Epithelial cell of proximal tubule (primary cell): ENCODE data around the gene KRTAP9-1. TPM values are rescaled to one million over a fixed set of nuclear protein-coding genes. Genes with fewer than 3 reads are reported as not detected.
"Not testable (repeated sequence)": the region's sequence is repeated elsewhere in the genome, so short reads cannot be mapped to it uniquely, and the experiment has no call there.

Experiments
- DNase-seq: peaks from one replicate; pipeline ENCODE4 v3.0.0-alpha.2; 2011; ENCODE audit warnings: low read depth
- H3K4me3 ChIP-seq: 2 replicates; pipeline ENCODE4 v1.5.1; 2011; ENCODE audit warnings: low read depth, mild to moderate bottlenecking, low read length
- total RNA-seq: library from RNA; depleted of rRNA; stranded (reverse); fragments of >200 nt; gene quantifications from 2 replicates; pipeline ENCODE4 v1.2.3, GENCODE V29; 2015
- TF ChIP-seq, protein P1 (sequence below): conservative IDR thresholded peaks from 2 replicates; pipeline ENCODE4 v1.5.1; 2012; ENCODE audit warnings: low read depth, mild to moderate bottlenecking, low read length

Gene KRTAP9-1
- total RNA-seq, 1 donor from 2014 or later, result not detected

- DNase-seq, result no peak
- TF ChIP-seq, protein P1, sequence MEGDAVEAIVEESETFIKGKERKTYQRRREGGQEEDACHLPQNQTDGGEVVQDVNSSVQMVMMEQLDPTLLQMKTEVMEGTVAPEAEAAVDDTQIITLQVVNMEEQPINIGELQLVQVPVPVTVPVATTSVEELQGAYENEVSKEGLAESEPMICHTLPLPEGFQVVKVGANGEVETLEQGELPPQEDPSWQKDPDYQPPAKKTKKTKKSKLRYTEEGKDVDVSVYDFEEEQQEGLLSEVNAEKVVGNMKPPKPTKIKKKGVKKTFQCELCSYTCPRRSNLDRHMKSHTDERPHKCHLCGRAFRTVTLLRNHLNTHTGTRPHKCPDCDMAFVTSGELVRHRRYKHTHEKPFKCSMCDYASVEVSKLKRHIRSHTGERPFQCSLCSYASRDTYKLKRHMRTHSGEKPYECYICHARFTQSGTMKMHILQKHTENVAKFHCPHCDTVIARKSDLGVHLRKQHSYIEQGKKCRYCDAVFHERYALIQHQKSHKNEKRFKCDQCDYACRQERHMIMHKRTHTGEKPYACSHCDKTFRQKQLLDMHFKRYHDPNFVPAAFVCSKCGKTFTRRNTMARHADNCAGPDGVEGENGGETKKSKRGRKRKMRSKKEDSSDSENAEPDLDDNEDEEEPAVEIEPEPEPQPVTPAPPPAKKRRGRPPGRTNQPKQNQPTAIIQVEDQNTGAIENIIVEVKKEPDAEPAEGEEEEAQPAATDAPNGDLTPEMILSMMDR, result no peak
- H3K4me3 ChIP-seq, result no peak overlapping the region
Measured at GRCh38 chr17:41231731-41232130, 42.0 kb downstream of the KRTAP9-1 start.

DNA sequence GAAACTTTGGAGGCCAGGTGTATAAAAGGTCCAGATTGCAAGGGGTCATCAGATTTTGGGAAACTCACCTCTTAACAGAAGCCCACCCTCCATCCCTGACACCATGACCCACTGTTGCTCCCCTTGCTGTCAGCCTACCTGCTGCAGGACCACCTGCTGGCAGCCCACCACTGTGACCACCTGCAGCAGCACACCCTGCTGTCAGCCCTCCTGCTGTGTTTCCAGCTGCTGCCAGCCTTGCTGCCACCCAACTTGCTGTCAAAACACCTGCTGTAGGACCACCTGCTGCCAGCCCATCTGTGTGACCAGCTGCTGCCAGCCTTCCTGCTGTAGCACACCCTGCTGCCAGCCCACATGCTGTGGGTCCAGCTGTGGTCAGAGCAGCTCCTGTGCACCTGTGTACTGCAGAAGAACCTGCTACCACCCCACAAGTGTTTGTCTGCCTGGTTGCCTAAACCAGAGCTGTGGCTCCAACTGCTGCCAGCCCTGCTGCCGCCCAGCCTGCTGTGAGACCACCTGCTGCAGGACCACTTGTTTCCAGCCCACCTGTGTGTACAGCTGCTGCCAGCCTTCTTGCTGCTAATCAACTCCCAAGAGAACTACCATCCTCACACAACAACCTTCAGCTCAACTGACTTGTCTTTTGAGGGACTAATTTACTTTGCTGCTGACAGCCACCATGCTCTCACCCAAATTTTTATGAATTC is 42.9 kb downstream of the KRTAP9-1 start, which contains the start of gene KRTAP9-3:
Gene KRTAP9-3, plus strand, starts transcription at position 51 of the 707 bp plus-strand sequence. Its CDS starts 53 bp downstream, at position 104.
- not testable (repeated sequence) for DNase-seq, H3K4me3 ChIP-seq

DNA sequence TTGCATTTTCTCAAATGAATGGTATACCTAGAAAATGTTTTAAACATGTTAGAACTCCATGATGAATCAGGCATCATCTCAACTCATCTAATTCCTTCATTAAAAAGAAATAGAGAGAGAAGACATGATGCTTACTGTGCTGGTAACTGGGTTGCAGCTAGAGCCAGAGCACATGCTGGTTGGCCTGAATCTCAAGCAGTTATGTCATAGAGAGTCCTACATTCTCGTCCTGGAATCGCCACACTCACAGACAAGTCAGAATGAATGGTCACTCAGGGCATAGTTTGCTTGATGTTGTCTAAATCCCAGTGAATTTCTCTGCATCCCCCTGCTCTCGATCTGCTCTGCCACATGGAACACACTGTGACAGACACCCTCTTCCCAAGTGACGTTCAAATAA is 47.4 kb downstream of the KRTAP9-1 start:
- not testable (repeated sequence) for H3K4me3 ChIP-seq, DNase-seq

DNA sequence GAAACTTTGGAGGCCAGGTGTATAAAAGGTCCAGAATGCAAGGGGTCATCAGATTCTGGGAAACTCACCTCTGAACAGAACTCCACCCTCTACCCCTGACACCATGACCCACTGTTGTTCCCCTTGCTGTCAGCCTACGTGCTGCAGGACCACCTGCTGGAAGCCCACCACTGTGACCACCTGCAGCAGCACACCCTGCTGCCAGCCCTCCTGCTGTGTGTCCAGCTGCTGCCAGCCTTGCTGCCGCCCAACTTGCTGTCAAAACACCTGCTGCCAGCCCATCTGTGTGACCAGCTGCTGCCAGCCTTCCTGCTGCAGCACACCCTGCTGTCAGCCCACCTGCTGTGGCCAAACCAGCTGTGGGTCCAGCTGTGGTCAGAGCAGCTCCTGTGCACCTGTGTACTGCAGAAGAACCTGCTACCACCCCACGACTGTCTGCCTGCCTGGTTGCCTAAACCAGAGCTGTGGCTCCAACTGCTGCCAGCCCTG is 48.3 kb downstream of the KRTAP9-1 start, which contains the start of gene KRTAP9-8:
Gene KRTAP9-8, plus strand, starts transcription at position 51 of the 489 bp plus-strand sequence. Its CDS starts 53 bp downstream, at position 104.
- not testable (repeated sequence) for H3K4me3 ChIP-seq, DNase-seq

Other genes with a start within 250 kb of the KRTAP9-1 start
- not detected in 2 replicates for gene KRT39, start 222.9 kb upstream of the KRTAP9-1 start, total RNA-seq
- not detected in 2 replicates for gene KRT40, start 205.6 kb upstream of the KRTAP9-1 start, total RNA-seq
- gene KRTAP3-3, start 195.7 kb upstream of the KRTAP9-1 start, total RNA-seq, result not detected in 2 replicates
- not detected in 2 replicates for gene KRTAP3-2, start 190.0 kb upstream of the KRTAP9-1 start, total RNA-seq
- not detected in 2 replicates for gene KRTAP3-1, start 180.8 kb upstream of the KRTAP9-1 start, total RNA-seq
- gene KRTAP1-5, start 162.7 kb upstream of the KRTAP9-1 start, total RNA-seq, result not detected in 2 replicates
- not detected in 2 replicates for gene KRTAP1-4, start 159.7 kb upstream of the KRTAP9-1 start, total RNA-seq
- gene KRTAP1-3, start 155.0 kb upstream of the KRTAP9-1 start, total RNA-seq, result not detected in 2 replicates
- gene KRTAP1-1, start 148.4 kb upstream of the KRTAP9-1 start, total RNA-seq, result not detected in 2 replicates
- gene KRTAP2-1, start 142.6 kb upstream of the KRTAP9-1 start, total RNA-seq, result not detected in 2 replicates
- gene KRTAP2-2, start 134.7 kb upstream of the KRTAP9-1 start, total RNA-seq, result not detected in 2 replicates
- 11.6 and 26.7 TPM in 2 replicates for gene KRTAP2-3, start 129.8 kb upstream of the KRTAP9-1 start, total RNA-seq
- not detected in 2 replicates for gene KRTAP2-4, start 124.0 kb upstream of the KRTAP9-1 start, total RNA-seq
- not detected in 2 replicates for gene KRTAP4-7, start 105.7 kb upstream of the KRTAP9-1 start, total RNA-seq
- not detected in 2 replicates for gene KRTAP4-8, start 91.7 kb upstream of the KRTAP9-1 start, total RNA-seq
- gene KRTAP4-16, start 87.7 kb upstream of the KRTAP9-1 start, total RNA-seq, result not detected in 2 replicates
- gene KRTAP4-9, start 84.5 kb upstream of the KRTAP9-1 start, total RNA-seq, result 0.58 TPM in 1 of 2 replicates, not detected in the other
- gene KRTAP4-11, start 71.5 kb upstream of the KRTAP9-1 start, total RNA-seq, result not detected in 2 replicates
- gene KRTAP4-12, start 65.7 kb upstream of the KRTAP9-1 start, total RNA-seq, result not detected in 2 replicates
- gene KRTAP4-6, start 49.3 kb upstream of the KRTAP9-1 start, total RNA-seq, result not detected in 2 replicates
- gene KRTAP4-5, start 40.1 kb upstream of the KRTAP9-1 start, total RNA-seq, result not detected in 2 replicates
- not detected in 2 replicates for gene KRTAP4-4, start 29.1 kb upstream of the KRTAP9-1 start, total RNA-seq
- not detected in 2 replicates for gene KRTAP4-3, start 21.7 kb upstream of the KRTAP9-1 start, total RNA-seq
- gene KRTAP4-2, start 11.7 kb upstream of the KRTAP9-1 start, total RNA-seq, result not detected in 2 replicates
- not detected in 2 replicates for gene KRTAP4-1, start 5.0 kb upstream of the KRTAP9-1 start, total RNA-seq
- gene KRTAP9-2, start 36.8 kb downstream of the KRTAP9-1 start, total RNA-seq, result not detected in 2 replicates
- gene KRTAP9-3, start 42.6 kb downstream of the KRTAP9-1 start, total RNA-seq, result not detected in 2 replicates
- not detected in 2 replicates for gene KRTAP9-8, start 48.1 kb downstream of the KRTAP9-1 start, total RNA-seq
- not detected in 2 replicates for gene KRTAP9-4, start 59.8 kb downstream of the KRTAP9-1 start, total RNA-seq
- gene KRTAP9-9, start 65.5 kb downstream of the KRTAP9-1 start, total RNA-seq, result not detected in 2 replicates
- not detected in 2 replicates for gene KRTAP9-6, start 75.5 kb downstream of the KRTAP9-1 start, total RNA-seq
- not detected in 2 replicates for gene KRTAP9-7, start 85.8 kb downstream of the KRTAP9-1 start, total RNA-seq
- not detected in 2 replicates for gene KRTAP29-1, start 113.0 kb downstream of the KRTAP9-1 start, total RNA-seq
- not detected in 2 replicates for gene KRTAP16-1, start 119.4 kb downstream of the KRTAP9-1 start, total RNA-seq
- not detected in 2 replicates for gene KRTAP17-1, start 125.8 kb downstream of the KRTAP9-1 start, total RNA-seq
- gene KRT33A, start 160.9 kb downstream of the KRTAP9-1 start, total RNA-seq, result not detected in 2 replicates
- gene KRT33B, start 179.9 kb downstream of the KRTAP9-1 start, total RNA-seq, result 0.29 TPM in 2 replicates
- gene KRT34, start 192.4 kb downstream of the KRTAP9-1 start, total RNA-seq, result 4.2 and 15.1 TPM in 2 replicates
- not detected in 2 replicates for gene KRT31, start 207.7 kb downstream of the KRTAP9-1 start, total RNA-seq
- not detected in 2 replicates for gene KRT37, start 234.7 kb downstream of the KRTAP9-1 start, total RNA-seq